PFSK-1 (cell line): Measurements from ENCODE around the gene KMT2C.

Experiments used
- FOXP2 ChIP-seq: optimal IDR thresholded peaks from 2 replicates; pipeline ENCODE3; 2011; ENCODE audit warnings: borderline replicate concordance, control low read depth, inconsistent platforms; ENCODE audit not compliant: insufficient read depth; ENCODE audit errors: extremely low read length, extremely low read depth
- POLR2AphosphoS5 ChIP-seq: IDR thresholded peaks from 2 replicates; pipeline ENCODE4 v1.6.1; 2012; ENCODE audit warnings: low read depth, mild to moderate bottlenecking, control low read depth, low read length, moderate library complexity
- SIN3A ChIP-seq: IDR thresholded peaks from 2 replicates; pipeline ENCODE4 v1.6.1; 2012; ENCODE audit warnings: mild to moderate bottlenecking, low read length, moderate library complexity, borderline replicate concordance; ENCODE audit not compliant: insufficient read depth
- TAF1 ChIP-seq: IDR thresholded peaks from 2 replicates; pipeline ENCODE4 v1.6.1; 2012; ENCODE audit warnings: low read length, control low read depth, borderline replicate concordance; ENCODE audit not compliant: insufficient read depth

DNA sequence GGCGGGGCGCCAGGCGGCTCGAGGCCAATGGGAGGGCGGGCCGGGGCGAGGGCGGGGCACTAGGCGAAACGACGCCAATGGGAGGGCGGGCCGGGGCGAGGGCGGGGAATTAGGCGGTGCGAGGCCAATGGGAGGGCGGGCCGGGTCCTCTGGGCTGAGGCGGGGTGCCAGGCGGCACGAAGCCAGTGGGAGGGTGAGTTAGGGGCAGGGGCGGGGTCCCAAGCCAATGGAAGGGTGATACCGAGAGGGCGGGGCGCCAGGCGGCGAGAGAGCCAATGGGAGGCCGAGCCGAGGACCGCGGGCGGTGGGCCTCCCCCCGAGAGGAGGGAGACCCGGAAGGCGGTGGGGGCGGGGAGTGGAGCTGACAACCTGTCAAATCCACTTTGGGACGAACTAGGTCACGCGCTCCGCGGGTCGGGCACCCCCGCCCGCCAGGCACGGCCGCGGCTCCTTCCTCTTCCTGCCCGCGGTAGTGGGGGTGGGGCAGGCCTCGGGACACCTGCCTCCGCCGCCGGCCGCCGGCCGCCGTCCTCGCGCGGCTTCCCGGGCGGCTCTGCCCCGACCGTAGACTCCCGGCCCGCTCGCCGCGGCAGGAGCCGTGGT is 28.0 kb upstream of the KMT2C start:
- TF ChIP-seq SIN3A (no peak), POLR2AphosphoS5 (peak; percentile 8; the same call in 1 of the 2 replicates), FOXP2 (no peak), TAF1 (no peak)
